Activated naive CD4-positive, alpha-beta T cell treated with anti-CD3 and anti-CD28 coated beads, Interleukin-2, amount 50 U/mL, for 16 hours (primary cell): ENCODE data around the gene TOX2.

Source experiments
- DNase-seq: peaks from one replicate; pipeline ENCODE4 v3.0.0-alpha.2; 2020

The TOX2 gene

GRCh38 chr20:43982016-43982415 is 67.4 kb downstream of the TOX2 start:
- DNase-seq, result no peak

DNA sequence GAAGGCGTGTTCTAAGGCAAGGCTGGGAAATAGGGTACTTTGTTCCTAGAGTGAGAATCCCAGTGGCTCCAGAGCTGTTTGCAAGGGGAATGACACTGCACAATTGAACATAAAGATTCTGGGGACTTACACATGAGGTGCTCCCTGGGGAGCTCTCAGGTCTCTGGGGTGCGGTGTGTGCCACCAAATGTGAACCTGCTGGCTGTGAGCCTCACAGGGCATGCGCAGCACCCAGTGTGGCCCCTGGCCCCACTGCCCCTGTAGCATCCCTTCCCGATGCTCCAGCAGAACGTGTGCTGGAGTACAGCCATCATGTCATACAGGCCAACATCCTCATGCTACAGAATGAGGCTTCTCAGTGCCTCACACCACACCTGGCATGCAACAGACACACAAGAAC is 68.2 kb downstream of the TOX2 start:
- DNase-seq, result no peak

GRCh38 chr20:43983359-43983758 is 68.7 kb downstream of the TOX2 start:
- DNase-seq, result peak; percentile 32

DNA sequence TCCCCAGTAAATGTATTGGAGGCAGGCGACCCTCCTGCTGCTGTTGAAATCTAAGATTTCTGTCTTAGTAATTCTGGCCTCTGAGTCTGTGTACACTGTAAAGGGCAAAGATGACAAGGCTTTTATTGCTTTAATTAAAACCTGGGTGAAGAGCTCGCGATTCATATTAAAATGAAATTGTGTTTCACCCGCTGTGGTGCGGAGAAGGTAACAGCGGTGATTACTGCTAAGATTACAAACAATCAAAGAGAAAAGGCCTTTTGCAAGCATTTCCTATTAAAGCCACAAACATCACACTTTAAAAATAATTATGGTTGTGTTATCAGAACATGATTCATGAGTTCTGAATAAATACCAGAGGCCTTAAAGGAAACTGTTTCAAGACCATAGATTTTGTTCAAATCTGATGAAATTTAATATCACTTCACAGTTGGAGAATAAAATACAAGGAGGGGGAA is 69.3 kb downstream of the TOX2 start:
- no peak for DNase-seq

DNA sequence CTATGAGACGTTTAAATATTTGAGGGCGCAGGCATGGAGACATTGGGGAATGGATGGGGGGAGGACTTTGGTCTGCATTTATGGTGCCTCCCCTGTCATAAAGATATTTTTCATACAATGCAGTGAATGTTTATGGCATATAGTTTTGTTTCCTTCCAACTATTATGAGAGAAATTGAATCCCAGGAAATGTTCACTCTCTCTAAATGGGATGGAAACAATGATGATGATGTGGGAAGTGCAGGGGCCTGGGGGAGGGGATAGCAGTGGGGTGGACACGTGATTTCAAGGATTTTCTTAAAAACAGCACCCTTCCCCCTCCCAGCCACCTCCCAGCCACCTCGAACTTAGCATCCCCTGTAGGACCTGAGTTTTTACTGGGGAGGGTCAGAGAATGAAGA is 69.9 kb downstream of the TOX2 start:
- no peak for DNase-seq

GRCh38 chr20:43985121-43985520 is 70.5 kb downstream of the TOX2 start:
- no peak for DNase-seq

DNA sequence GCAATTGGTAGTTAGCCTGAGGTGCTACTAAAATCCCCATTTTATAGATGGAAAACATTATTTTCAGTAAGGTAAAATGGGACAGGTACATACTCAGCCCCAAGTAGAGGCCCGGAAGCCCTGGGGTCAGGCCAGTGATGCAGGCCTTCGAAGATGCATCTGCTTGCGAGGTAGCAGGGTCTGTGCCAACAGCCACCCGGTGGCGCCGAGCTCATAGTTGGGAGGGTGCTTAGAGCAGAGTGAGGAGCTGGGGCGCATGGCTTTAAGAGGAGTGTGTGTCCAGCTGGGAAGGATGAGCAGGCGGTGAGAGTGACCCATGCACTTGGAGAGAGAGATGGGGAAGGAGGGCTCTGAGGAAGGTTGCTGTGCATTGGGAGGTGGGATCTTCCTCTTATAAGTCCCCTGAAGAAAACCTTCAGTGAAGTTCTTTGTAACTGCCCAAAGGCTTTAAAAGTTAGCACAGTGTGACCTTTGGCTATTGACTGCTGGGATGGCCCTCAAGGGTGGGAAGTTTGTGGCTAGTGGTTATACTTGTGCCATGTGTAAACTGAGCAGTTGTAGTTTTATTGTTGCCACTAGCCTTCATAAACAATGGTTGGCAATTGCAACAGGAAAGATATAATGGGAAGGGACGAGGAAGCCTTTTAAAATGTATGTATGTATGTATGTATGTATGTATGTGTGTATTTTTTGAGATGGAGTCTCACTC is 71.1 kb downstream of the TOX2 start:
- DNase-seq, result no peak

DNA sequence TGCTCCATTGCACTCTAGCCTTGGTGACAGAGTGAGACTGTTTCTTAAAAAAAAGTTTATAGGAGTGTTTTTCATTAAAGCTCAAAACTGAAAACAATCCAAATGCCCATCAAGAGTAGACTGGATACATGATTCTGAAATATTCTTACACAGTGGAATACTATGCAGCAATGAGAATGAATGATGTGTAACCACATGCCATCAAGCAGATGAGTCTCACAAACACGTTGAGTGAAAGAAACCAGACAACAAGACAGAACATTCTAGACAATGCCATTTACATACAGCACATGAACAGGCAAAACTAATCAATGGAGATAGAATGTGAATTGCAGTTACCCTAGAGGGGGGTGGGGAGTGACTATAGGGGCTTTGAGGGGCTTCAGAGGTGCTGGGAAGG is 72.4 kb downstream of the TOX2 start:
- no peak for DNase-seq

GRCh38 chr20:43987531-43987930 is 72.9 kb downstream of the TOX2 start:
- DNase-seq, result no peak

DNA sequence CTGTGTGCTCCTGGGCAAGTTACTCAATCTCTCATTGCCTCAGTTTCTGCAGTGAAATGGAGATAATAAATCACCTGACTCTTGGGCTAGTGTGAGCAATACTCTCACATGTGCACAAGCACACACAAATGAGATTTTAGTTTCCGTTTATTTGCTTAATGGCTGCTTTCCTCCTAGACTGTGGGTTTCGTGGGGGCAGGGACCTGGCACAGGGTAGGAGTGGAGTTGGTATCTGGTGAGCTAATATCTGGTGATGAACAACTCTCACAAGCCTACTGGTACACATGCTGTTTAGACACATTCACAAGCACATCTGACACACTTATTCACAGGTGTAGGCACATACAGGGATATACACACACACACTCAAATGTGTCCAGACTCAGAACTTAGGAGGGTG is 73.8 kb downstream of the TOX2 start:
- no peak for DNase-seq

- DNase-seq, result no peak
These were observed 74.2 kb downstream of the TOX2 start for GRCh38 chr20:43988867-43989266.

GRCh38 chr20:43991261-43991660 is 76.6 kb downstream of the TOX2 start:
- DNase-seq, result no peak

GRCh38 chr20:43991982-43992381 is 77.3 kb downstream of the TOX2 start:
- DNase-seq, result no peak

- DNase-seq, result no peak
These were observed 78.2 kb downstream of the TOX2 start for GRCh38 chr20:43992885-43993284.

DNA sequence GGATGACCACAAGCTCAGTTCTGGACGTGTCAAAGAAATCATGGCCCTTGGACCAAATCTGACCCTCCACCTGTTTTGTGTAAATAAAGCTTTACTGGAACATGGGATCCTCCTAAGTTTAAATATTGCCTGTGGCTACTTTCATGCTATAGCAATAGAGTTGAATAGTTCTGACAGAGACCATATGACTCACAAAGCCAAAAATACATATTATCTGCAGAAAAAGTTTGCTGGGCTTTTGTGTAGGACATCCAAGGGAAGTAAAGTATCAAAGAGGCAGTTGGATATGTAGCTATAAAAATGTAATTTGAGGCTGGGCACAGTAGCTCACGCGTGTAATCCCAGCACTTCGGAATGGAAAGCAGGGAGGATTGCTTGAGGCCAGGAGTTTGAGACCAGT is 78.9 kb downstream of the TOX2 start:
- DNase-seq, result no peak

DNA sequence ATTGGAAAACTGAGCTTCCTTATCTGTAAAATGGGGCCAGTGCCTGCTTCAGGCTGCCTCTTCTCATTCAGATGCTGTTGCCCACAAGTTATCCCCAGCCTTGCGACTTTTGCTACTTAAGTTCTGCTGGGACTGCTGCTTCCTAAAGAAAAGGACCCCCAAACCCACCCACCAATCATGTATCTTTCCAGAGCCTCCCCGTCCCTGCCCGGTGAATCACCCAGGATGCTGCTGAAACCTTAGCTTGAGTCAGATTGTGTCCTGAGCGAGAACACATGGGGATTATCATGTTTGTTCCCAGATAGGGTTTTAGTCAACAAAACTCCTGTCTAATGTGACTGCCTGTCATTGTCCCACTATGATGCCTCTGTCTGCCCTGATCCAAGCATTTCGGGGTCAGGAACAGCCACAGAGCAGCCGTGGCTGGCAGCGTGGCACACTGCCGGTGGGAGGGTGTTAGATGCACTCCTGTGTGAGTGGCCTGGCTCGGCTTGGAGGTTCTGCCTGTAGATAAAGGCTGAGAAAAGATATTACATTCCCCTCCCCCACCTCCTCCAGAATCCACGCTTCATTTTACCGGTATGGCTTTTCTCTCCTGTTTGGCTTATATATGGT is 79.9 kb downstream of the TOX2 start:
- no peak for DNase-seq

DNA sequence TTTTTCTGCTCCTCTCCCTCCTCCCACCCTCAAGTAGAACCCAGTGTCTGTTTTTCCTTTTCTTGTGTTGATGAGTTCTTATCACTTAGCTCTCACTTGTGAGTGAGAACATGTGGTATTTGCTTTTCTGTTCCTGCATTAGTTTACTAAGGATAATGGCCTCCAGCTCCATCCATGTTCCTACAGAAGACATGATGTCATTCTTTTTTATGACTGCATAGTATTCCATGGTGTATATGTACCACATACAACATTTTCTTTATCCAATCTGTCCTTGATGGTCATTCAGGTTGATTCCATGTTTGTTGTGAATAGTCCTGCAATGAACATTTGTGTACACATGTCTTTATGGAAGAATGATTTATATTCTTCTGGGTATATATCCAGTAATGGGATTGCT is 81.0 kb downstream of the TOX2 start:
- no peak for DNase-seq

DNA sequence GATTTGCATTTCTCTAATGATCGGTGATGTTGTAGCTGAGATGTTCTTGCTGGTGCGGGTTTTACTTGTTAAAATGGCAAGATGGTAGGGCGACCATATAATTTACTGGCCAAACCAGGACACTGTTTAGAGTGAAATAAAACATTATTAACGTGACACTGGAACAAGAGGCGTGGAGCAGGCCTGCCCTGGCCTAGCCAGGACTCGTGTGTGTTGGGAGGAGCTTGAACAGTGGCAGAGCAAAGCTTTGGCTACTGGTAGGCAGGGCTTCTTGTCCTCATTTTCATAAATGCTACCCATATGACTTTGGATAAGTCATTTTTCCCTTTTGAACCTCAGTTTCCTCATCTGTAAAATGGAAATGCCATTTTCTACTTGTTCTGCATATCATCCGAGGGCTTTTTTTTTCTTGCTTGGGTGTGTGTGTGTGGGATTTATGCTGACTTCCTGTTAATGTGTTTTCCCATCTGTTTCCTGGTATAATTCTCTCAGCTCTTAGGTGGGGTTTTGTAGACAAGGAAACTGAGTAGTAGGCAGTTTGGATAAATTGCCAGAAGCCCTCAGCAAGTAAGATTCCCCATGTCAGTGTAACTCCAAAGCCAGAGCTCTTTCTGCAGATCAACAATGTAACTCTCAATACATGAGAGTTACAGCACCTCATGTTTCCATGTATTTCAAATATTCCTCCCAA is 81.7 kb downstream of the TOX2 start:
- no peak for DNase-seq

DNA sequence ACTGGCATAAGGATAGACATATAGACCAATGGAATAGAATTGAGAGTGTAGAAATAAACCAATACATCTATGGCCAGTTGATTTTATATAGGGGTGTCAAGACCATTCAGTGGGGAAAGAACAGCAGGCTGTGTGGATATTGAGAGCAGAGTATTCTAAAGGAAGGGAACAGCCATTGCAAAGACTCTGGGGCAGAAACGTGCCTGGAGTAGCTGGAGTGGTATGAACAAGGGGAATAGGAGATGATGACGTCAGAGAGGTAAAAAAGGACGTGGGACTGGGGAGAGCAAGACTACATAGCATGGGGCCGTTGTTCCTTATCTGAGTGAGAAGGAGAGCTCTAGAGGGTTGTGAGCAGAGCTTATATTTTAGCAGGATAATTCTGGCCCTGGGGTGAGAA is 85.2 kb downstream of the TOX2 start:
- no peak for DNase-seq

DNA sequence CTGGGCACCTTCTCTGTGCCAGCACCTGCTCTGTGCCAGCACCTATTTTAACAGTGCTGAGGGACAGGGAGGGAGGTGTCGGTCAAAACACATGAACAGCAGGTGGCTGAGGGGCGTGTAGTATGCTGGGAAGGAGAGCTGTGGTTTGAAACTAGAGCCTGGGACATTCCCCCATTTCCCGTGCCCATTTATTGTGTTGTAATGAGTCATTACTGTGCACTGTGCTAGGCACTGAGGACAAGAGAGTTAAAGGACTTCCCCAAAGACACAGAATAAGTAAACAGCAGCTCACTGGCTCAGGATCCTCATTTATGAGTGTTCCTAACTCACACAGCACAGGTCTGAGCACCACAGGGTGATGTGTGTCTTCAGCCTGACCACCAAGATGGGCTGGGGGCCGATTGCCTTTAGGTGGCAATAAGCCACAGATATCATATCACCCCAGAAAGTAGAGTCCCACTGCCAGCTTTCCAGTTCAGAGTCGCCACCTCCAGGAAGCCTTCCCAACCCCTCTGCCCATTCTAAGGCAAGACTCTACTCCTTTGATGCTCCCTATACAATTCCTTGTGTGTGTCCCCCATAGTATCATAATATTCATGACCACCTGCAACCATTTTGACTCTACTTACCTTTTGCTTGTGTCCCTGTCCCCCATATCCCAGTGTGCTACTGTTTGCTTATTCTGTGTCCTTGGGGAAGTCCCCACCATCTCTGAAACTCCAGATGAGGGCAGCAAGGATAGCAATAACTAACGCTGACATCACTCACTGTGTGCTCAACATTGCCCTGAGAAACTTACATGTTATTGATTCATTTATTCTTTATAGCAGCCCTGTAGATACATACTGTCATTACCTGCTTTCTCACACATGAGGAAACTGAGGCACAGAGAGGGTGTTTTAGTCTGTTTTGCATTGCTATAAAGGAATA is 87.3 kb downstream of the TOX2 start:
- DNase-seq, result no peak

GRCh38 chr20:44002861-44003260 is 88.2 kb downstream of the TOX2 start:
- no peak for DNase-seq

DNA sequence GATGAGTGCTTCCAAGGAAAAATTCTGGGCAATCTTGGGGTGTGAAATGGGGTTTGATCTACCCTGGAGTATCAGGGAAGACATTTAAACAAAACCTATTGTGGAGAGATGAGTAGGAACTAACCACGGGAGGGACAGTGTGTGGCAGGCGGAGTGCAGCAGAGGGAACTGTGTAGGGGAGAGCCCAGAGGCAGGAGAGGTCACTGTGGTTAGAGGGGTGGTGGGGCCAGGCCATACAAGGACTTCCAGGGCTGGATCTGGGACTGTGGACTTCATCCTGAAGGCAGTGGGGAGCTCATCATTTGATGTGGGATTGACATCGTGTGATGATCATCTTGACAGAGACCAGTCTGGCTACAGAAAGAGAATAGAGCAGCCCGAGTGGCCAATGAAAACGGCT is 89.0 kb downstream of the TOX2 start:
- DNase-seq, result no peak

- no peak for DNase-seq
These were observed 89.8 kb downstream of the TOX2 start for GRCh38 chr20:44004306-44004915.
